Left lobe of liver (tissue), 2 donors: ENCODE data around the gene PASD1. TPM values are rescaled to one million over a fixed set of nuclear protein-coding genes. Genes with fewer than 3 reads are reported as not detected.
"Not testable (repeated sequence)": the region's sequence is repeated elsewhere in the genome, so short reads cannot be mapped to it uniquely, and the experiment has no call there.

ENCODE experiments used
- ATAC-seq: fragments of 200-7000 bp; cut with Tn5 transposase; one replicate; pipeline ENCODE4 v1.9.1; 2020; ENCODE audit warnings: mild to moderate bottlenecking, moderate library complexity
- DNase-seq: peaks from one replicate; pipeline ENCODE4 v3.0.0-alpha.2; 2020; ENCODE audit warnings: low spot score
- total RNA-seq: library from RNA; stranded (reverse); gene quantifications from one replicate; pipeline ENCODE4 v1.2.1, GENCODE V29; 2021
- donor health status: DM: no; HTN: no; CAD: no; lungs with moderate emphysema.
- donor health status: DM: no; HTN: yes; CAD: no.

Gene PASD1, protein sequence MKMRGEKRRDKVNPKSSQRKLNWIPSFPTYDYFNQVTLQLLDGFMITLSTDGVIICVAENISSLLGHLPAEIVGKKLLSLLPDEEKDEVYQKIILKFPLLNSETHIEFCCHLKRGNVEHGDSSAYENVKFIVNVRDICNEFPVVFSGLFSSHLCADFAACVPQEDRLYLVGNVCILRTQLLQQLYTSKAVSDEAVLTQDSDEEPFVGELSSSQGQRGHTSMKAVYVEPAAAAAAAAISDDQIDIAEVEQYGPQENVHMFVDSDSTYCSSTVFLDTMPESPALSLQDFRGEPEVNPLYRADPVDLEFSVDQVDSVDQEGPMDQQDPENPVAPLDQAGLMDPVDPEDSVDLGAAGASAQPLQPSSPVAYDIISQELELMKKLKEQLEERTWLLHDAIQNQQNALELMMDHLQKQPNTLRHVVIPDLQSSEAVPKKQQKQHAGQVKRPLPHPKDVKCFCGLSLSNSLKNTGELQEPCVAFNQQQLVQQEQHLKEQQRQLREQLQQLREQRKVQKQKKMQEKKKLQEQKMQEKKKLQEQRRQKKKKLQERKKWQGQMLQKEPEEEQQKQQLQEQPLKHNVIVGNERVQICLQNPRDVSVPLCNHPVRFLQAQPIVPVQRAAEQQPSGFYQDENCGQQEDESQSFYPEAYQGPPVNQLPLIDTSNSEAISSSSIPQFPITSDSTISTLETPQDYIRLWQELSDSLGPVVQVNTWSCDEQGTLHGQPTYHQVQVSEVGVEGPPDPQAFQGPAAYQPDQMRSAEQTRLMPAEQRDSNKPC
- total RNA-seq: not detected

DNA sequence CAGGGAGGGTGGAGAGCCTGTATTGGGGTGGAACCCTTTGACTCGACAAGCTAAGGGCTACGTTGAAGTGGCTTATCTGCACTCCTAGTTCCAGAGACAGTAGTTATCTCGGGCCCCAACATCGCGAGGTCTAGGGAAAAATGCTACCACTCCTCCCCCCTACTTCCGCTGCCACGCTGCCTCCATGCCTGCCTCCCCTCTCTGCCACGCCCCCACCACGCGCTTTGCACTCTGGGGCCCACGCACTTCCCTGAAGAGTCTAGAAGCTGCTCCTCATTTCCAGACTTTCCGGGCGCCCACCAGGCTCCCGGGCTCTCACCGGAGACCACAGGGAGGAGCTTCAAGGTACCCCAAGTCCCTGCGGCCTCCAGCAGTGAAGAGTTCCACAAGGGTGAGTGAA lies at the start of gene PASD1:
TSS of gene PASD1 (plus strand) at position 227 of the 400 bp plus-strand sequence. CDS start 37,879 bp downstream, outside the sequence.
- ATAC-seq (no peak), DNase-seq (no peak)

DNA sequence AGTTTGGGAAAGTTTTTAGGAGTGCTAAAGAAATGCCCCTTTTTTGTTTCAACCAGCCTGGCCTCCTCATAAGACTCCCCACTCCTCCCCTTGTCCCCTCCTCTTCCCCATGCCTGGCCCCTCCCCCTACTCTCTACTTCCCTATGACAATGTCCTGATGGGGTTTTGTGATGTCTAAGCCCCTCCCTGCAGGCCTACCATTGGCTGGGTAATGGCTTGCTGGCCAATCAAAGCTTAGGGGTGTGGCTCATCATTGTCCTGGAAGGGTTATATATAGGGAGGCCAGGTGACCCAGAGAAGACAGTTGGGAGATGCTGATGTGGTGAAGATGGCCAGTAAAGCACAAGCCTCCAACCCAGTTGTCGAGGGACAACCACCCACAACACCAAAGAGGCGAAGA lies 48.2 kb upstream of the PASD1 start:
- ATAC-seq (no peak), DNase-seq (no peak)

DNA sequence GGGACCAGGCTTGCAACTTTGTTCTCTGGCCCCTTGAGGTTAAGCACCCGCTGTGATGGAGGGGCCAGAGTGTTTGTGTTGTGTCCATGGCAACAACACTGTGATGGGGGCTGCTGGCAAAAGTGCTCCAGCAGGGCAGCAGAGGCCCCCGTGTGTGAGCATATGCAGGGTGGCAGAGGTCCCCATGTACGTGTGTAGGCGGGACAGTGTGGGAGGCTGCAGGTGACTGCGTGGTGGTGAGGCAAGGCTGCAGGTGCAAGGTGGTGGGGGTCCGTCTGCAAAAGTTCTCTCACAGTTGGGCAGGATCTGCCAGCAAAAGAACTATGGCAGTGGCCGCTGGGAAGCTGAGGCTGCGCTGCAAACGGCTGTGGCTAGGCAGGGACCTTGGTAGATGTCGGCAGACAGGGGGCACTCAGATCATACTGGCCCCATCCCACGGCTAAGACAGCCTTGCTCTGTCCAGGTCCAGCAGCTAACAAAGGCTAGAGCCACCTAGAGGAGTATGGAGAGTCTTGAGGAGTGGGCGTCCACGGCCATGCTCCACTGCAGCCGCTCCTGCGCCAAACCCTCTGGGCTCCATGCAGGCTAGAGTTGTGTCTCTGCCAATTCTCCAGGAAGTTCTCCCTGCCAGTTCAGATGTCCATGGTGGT lies 46.8 kb upstream of the PASD1 start:
- no peak for DNase-seq
- no peak for ATAC-seq

DNA sequence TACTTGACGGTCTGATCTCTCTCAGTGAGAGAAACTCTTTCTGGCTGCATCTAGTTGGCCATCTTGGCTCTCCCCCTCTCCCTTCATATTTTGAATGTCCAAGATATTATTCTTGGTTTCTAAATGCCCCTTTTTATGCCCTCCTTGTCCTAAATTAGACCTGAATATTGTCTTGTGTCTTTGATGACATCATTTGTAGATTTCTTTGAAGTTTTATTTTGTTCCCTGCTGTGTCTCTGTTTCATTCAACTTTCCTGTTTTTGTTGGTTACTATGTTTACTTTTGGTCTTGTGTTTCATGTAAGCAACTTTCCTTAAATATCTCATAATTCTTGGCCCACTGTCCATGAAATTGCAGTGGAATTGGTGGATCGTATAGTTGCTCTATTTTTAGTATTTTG lies 46.1 kb upstream of the PASD1 start:
- no peak for DNase-seq
- ATAC-seq: no peak

DNA sequence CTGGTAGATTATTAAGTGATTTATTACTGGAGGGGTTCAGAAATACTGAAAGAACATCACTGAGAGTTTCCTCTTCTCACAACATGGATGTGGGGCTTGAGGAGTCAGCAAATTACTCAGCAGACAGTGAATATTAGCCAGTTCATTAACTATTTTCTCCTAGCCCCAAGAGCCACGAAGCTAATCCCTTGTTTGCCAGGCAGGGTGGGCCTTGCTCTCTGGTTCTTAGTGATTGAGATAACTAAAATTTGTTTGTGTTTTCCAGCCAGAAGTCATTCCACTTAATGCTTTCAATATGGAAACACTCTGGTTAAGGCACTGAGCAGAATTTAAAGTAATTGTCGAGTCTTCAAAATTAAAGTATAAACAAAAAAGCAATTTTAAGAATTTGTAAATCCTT lies 40.1 kb upstream of the PASD1 start:
- ATAC-seq: no peak
- DNase-seq: no peak

DNA sequence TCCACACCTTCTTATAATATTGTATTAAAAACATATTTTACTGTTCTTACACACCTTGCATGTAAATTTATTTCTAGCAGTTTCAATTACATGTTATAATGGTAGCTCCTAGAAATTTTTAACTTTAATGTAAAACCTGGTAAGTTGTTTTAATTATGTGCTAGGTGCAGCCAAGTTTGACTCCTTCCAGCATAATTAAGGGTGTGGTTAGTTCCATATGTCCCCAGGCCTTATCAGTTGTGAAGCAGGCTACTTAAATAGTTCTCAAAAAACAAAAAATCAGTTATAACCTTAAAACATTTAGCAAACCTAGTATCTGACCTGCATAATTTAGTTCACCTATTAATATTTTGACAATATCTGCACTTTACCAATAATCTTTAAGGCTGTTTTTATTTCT lies 26.9 kb upstream of the PASD1 start:
- ATAC-seq (no peak), DNase-seq (no peak)

DNA sequence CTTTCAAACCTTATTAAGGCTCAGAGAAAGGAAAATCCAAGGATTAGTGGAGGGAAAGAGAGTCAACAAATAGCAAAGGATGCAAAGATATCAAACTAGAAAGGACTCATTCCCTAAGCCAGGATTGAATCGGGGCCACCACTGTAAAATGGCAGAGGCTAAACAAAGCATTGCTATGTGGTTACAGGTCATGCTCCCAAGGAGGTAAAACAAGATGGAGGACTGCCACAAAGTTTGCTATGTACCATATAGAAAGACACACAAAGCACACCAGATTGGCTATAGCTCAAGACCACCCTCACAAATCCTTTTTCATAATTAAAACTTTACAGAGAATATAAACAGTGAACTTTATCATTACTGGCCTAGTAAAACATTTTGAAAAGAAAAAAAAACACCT lies 25.9 kb upstream of the PASD1 start:
- no peak for DNase-seq
- ATAC-seq: no peak

DNA sequence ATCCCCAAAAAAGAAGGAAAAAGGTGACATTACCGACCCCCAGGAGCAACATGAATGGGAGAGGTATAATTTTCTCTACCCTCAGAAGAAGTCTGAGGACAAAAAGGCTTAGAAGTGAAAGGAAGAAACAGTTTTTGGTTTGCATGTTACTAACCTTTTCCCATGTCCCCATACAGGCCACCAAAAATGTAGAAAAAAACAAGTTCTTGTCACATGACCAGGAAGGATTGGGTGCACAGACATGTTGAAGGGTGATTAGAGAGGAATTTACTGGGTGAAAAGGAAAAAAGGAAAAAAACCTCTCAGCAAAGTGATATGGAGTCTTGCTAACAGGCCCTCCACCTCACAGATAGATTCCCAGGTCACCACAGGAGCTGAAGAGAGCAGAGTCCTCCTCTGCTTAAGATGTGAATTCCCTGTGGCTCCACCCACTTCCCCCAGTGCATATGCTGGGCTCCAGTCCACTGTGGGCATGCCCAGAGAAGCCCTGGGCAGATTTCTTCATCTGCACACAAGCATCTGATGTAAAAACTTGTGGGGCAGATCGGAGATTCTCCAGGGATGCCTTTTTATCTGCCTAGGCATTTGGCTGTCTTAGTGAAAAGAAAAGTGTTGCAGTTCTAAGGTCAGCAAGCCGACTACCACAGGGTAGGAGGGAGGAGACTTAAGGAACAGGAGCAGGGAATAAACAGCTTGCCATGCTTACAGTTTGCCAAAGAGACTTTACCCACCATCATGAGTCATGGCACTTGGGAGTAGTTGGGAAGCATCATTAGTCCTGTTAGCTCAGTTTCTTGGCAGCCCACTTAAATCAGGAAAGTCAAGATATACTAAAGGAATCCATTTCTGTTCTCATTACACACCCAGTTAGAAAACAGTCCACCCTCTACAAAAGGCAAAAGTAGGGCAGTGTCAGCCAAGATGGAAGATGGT lies 25.0 kb upstream of the PASD1 start:
- no peak for ATAC-seq

DNA sequence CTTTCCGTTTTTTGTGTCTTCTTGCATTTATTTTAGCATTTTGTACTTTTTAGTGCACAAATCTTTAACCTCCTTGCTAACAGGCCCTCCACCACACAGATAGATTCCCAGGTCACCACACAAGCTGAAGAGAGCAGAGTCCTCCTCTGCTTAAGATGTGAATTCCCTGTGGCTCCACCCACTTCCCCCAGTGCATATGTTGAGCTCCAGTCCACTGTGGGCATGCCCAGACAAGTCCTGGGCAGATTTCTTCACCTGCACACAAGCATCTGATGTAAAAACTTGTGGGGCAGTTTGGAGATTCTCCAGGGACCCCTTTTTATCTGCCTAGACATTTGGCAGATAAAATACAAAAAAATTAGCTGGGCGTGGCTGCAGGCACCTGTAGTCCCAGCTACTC lies 19.8 kb upstream of the PASD1 start:
- no peak for DNase-seq
- no peak for ATAC-seq

More for the DNA sequence above, 25.0 kb upstream of the PASD1 start:
- no peak for DNase-seq

DNA sequence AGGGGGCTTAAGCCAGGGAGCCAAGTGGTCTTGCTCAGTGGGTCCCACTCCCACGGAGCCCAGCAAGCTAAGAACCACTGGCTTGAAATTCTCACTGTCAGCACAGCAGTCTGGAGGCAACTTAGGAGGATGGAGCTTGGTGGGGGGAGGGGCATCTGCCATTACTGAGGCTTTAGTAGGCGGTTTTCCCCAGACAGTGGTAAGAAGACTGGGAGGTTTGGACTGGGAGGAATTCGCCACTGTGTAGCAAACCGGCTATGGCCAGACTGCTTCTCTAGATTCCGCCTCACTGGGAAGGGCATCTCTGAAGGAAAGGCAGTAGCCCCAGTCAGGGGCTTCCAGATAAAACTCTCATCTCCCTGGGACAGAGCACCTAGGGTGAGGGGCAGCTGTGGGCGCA lies 17.2 kb upstream of the PASD1 start:
- not testable (repeated sequence) for DNase-seq, ATAC-seq

DNA sequence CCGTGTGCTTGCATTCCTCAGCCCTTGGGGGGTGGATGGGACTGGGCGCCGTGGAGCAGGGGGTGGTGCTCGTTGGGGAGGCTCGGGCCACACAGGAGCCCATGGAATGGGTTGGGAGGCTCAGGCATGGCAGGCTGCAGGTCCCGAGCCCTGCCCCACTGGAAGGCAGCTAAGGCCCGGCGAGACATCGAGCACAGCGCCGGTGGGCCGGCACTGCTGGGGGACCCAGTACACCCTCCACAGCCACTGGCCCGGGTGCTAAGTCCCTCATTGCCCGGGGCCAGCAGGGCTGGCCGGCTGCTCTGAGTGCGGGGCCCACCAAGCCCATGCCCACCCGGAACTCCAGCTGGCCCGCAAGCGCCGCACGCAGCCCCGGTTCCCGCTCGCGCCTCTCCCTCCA lies 12.3 kb upstream of the PASD1 start:
- ATAC-seq, DNase-seq: not testable (repeated sequence)

DNA sequence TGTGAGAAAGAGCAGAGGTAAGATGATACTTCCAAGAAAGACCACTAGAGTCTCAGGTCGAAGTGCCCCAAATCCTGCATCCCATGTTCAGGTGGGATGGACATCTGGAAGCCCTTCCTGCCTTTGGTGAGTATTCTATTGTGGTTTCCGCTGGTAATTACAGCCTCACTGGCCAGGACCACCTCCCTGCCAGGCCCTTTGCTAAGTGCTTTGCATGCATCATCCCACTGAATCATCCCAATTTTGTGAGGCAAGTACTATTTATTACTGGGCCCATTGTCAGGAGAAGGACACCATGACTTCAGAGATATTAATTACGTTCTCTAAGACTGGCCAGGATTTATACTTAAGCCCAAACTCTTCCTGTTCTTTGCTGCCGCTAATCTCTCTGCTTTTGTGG lies 10.7 kb upstream of the PASD1 start:
- ATAC-seq: no peak
- DNase-seq: no peak

DNA sequence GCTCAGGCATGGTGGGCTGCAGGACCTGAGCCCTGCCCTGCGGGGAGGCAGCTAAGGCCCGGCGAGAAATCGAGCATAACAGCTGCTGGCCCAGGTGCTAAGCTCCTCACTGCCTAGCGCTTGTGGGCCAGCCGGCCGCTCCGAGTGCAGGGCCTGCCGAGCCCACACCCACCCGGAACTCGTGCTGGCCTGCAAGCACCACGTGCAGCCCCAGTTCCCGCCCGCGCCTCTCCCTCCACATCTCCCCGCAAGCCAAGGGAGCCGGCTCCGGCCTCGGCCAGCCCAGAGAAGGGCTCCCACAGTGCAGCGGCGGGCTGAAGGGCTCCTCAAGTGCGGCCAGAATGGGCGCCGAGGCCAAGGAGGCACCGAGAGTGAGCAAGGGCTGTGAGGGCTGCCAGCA lies 8.2 kb upstream of the PASD1 start:
- ATAC-seq, DNase-seq: not testable (repeated sequence)

DNA sequence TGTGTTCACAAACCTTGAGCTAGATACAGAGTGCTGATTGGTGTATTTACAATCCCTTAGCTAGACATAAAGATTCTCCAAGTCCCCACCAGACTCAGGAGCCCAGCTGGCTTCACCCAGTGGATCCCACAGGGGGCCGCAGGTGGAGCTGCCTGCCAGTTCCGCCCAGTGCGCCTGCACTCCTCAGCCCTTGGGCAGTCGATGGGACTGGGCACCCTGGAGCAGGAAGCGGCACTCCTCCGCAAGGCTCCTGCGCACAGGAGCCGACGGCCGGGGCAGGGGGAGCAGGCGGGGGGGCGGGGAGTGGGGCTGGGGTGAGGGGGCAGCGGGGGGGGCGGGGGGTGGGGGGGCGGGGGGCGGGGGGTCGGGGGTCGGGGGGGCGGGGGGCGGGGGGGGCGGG lies 990 bp upstream of the PASD1 start:
- ATAC-seq, DNase-seq: not testable (repeated sequence)

DNA sequence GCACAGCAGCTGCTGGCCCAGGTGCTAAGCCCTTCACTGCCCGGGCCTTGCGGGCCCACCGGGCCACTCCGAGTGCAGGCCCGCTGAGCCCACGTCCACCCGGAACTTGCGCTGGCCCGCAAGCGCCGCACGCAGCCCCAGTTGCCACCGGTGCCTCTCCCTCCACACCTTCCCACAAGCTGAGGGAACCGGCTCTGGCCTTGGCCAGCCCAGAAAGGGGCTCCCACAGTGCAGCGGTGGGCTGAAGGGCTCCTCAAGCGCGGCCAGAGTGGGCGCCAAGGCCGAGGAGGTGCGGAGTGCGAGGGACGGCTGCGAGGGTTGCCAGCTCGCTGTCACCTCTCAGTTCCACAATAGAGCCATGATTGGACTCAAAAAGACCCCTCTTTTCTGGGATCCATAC lies 472 bp upstream of the PASD1 start:
- not testable (repeated sequence) for ATAC-seq, DNase-seq

DNA sequence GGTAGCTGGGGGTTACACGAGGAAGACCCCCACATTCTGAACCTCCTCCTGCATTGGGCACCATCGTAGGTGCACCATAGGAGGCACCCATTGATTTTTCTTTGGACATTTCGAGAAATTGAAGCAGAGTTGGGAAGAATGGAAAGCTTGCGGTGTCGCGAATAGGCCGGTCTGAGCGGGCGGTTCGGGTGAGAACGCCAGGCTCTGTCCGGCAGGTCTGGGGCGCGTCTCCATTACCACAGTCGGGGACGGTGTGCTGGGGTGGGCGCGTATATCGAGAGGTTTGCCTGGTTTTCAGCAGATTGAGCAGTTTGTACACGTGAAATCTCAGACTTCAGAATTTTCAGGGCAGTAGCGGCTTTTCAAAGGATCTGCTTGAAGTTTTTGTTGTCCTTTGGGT lies 560 bp downstream of the PASD1 start:
- DNase-seq: no peak
- no peak for ATAC-seq

DNA sequence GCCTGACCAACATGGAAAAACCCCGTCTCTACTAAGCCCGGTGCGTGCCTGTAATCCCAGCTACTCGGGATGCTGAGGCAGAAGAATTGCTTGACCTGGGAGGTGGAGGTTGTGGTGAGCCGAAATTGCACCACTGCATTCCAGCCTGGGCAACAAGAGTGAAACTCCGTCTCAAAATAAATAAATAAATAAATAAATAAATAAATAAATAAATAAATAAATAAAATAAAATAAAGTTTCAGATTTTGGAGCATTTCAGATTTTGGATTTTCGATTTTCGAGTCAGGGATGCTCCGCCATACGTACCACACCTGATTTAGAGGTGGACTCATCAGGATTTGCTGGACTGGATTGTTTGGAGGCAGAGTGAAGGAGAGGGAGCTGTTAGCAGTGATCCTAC lies 3.4 kb downstream of the PASD1 start:
- not testable (repeated sequence) for ATAC-seq, DNase-seq

DNA sequence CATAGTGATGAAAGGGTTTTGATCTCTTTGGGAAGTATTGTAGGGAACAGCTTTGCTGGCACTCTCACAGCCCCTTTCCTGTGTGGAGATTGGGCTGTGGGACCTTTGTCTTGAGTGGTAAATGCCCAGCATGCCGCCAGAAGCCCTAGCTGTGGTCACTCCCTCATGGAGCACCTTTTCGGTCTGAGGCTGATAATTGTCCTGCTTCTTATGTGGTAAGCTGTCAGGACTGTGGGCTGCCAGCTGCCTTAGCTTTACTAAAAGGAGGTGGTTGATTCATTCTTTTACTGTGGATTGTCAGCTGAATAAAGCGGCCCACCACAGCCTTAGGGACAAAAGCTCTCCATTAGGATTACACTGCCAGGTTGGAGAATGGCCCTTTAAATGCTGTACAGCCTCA lies 7.1 kb downstream of the PASD1 start:
- DNase-seq (no peak), ATAC-seq (no peak)

DNA sequence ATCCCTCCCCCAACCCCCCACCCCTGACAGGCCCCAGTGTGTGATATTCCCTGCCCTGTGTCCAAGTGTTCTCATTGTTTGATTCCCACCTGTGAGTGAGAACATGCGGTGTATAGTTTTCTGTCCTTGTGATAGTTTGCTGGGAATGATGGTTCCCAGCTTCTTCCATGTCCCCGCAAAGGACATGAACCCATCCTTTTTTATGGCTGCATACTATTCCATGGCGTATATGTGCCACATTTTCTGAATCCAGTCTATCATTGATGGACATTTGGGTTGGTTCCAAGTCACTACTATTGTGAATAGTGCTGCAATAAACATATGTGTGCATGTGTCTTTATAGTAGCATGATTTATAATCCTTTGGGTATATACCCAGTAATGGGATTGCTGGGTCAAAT lies 29.9 kb downstream of the PASD1 start:
- not testable (repeated sequence) for ATAC-seq, DNase-seq

DNA sequence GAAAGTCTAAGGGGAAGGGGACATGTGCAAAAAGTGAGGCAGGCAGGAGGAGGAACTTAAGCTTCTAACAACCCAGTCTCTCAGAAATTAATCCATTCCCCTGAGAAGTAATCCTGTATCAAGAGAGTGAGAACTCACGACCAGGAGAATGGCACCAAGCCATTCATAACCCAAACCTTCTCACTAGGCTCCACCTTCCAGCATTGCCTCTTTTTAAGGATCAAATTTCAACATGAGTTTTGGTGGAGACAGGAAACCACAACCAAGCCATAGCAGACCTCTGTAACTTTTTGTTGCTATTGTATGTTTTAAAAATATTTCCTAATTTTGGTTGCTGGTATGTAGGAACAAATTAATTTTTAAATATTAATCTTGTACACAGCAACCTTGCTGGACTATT lies 32.8 kb downstream of the PASD1 start:
- ATAC-seq: no peak
- no peak for DNase-seq

DNA sequence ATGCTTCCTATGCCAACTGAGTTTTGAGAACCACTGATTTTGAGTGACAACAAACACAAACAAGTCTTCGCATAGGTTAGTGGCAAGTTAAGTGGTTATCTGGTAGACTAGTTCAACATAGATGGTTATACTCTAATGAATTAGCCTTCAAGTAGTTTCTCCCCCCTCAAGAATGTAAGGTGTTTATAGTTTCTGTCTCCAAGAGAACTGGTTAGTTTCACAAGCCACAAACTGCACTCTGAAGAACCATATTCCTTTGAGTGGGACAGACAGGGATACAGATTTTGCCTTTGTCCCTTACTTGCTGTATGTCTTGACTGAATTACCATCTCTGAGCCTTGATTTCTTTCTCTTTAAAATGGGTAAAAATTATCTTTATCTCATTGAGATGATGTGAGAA lies 41.5 kb downstream of the PASD1 start:
- ATAC-seq (no peak), DNase-seq (no peak)
